HEK293 (cell line): Measurements from ENCODE around the gene LAG3.
A peak's percentile ranks its signal among the peaks of the same experiment; 100 is the strongest.

Experiments used
- EGR2 ChIP-seq: fragments of 450-650 bp; formaldehyde crosslinking; IDR thresholded peaks from 2 replicates; pipeline ENCODE4 v1.5.1; 2016; ENCODE audit warnings: low read depth, missing biosample characterization, missing genetic modification characterization
- GLIS1 ChIP-seq: fragments of 450-650 bp; formaldehyde crosslinking; IDR thresholded peaks from 2 replicates; pipeline ENCODE4 v1.5.1; 2016; ENCODE audit warnings: missing biosample characterization, missing genetic modification characterization
- HOXA7 ChIP-seq: sonication (generic); formaldehyde crosslinking; IDR thresholded peaks from 2 replicates; pipeline ENCODE4 v1.8.1; 2022; ENCODE audit warnings: missing genetic modification reagents, borderline replicate concordance
- OSR2 ChIP-seq: fragments of 450-650 bp; formaldehyde crosslinking; IDR thresholded peaks from 2 replicates; pipeline ENCODE4 v1.5.1; 2016; ENCODE audit warnings: missing biosample characterization, missing genetic modification characterization
- SP3 ChIP-seq: fragments of 450-650 bp; formaldehyde crosslinking; IDR thresholded peaks from 2 replicates; pipeline ENCODE4 v1.5.1; 2016; ENCODE audit warnings: missing biosample characterization, missing genetic modification characterization
- SP7 ChIP-seq: fragments of 450-650 bp; formaldehyde crosslinking; IDR thresholded peaks from 2 replicates; pipeline ENCODE4 v1.5.1; 2016; ENCODE audit warnings: missing biosample characterization, missing genetic modification characterization
- YY2 ChIP-seq: fragments of 450-650 bp; formaldehyde crosslinking; IDR thresholded peaks from 2 replicates; pipeline ENCODE4 v1.5.1; 2016; ENCODE audit warnings: missing biosample characterization, missing genetic modification characterization
- ZIC2 ChIP-seq: fragments of 450-650 bp; formaldehyde crosslinking; IDR thresholded peaks from 2 replicates; pipeline ENCODE4 v1.5.1; 2016; ENCODE audit warnings: missing biosample characterization, missing genetic modification characterization
- ZNF132 ChIP-seq: fragments of 450-650 bp; formaldehyde crosslinking; IDR thresholded peaks from 2 replicates; pipeline ENCODE4 v1.5.1; 2017; ENCODE audit warnings: missing biosample characterization, missing genetic modification characterization, borderline replicate concordance
- ZNF146 ChIP-seq: fragments of 450-650 bp; formaldehyde crosslinking; IDR thresholded peaks from 2 replicates; pipeline ENCODE4 v1.5.1; 2016; ENCODE audit warnings: missing biosample characterization, missing genetic modification characterization
- ZNF175 ChIP-seq: fragments of 450-650 bp; formaldehyde crosslinking; IDR thresholded peaks from 2 replicates; pipeline ENCODE4 v1.5.1; 2016; ENCODE audit warnings: missing biosample characterization, missing genetic modification characterization
- ZNF23 ChIP-seq: fragments of 450-650 bp; formaldehyde crosslinking; IDR thresholded peaks from 2 replicates; pipeline ENCODE4 v1.5.1; 2016; ENCODE audit warnings: missing biosample characterization, missing genetic modification characterization, borderline replicate concordance
- ZNF248 ChIP-seq: fragments of 450-650 bp; formaldehyde crosslinking; IDR thresholded peaks from 2 replicates; pipeline ENCODE4 v1.5.1; 2017; ENCODE audit warnings: missing biosample characterization, missing genetic modification characterization
- ZNF292 ChIP-seq: fragments of 450-650 bp; formaldehyde crosslinking; IDR thresholded peaks from 2 replicates; pipeline ENCODE4 v1.5.1; 2016; ENCODE audit warnings: low read depth, missing biosample characterization, missing genetic modification characterization, borderline replicate concordance
- ZNF350 ChIP-seq: fragments of 450-650 bp; formaldehyde crosslinking; IDR thresholded peaks from 2 replicates; pipeline ENCODE4 v1.5.0; 2017; ENCODE audit warnings: missing biosample characterization, mild to moderate bottlenecking, missing genetic modification characterization
- ZNF473 ChIP-seq: fragments of 450-650 bp; formaldehyde crosslinking; IDR thresholded peaks from 2 replicates; pipeline ENCODE4 v1.5.1; 2017; ENCODE audit warnings: missing biosample characterization, missing genetic modification characterization
- ZNF510 ChIP-seq: fragments of 450-650 bp; formaldehyde crosslinking; IDR thresholded peaks from 2 replicates; pipeline ENCODE4 v1.5.1; 2018; ENCODE audit warnings: mild to moderate bottlenecking, missing genetic modification characterization, missing biosample characterization; ENCODE audit not compliant: insufficient replicate concordance
- ZNF529 ChIP-seq: fragments of 450-650 bp; formaldehyde crosslinking; IDR thresholded peaks from 2 replicates; pipeline ENCODE4 v1.5.1; 2017; ENCODE audit warnings: missing genetic modification characterization, missing biosample characterization; ENCODE audit not compliant: insufficient replicate concordance
- ZNF548 ChIP-seq: fragments of 450-650 bp; formaldehyde crosslinking; IDR thresholded peaks from 2 replicates; pipeline ENCODE4 v1.5.1; 2016; ENCODE audit warnings: missing biosample characterization, missing genetic modification characterization
- ZNF558 ChIP-seq: fragments of 450-650 bp; formaldehyde crosslinking; IDR thresholded peaks from 2 replicates; pipeline ENCODE4 v1.5.1; 2016; ENCODE audit warnings: missing biosample characterization, missing genetic modification characterization
- ZNF571 ChIP-seq: fragments of 450-650 bp; formaldehyde crosslinking; IDR thresholded peaks from 2 replicates; pipeline ENCODE4 v1.5.0; 2017; ENCODE audit warnings: missing biosample characterization, missing genetic modification characterization
- ZNF600 ChIP-seq: fragments of 450-650 bp; formaldehyde crosslinking; IDR thresholded peaks from 2 replicates; pipeline ENCODE4 v1.5.1; 2016; ENCODE audit warnings: missing biosample characterization, missing genetic modification characterization
- ZNF624 ChIP-seq: fragments of 450-650 bp; formaldehyde crosslinking; IDR thresholded peaks from 2 replicates; pipeline ENCODE4 v1.5.1; 2017; ENCODE audit warnings: missing biosample characterization, missing genetic modification characterization
- ZNF660 ChIP-seq: fragments of 450-650 bp; IDR thresholded peaks from 2 replicates; pipeline ENCODE4 v1.5.1; 2018; ENCODE audit warnings: missing biosample characterization, mild to moderate bottlenecking, missing genetic modification characterization
- ZNF701 ChIP-seq: fragments of 450-650 bp; formaldehyde crosslinking; IDR thresholded peaks from 2 replicates; pipeline ENCODE4 v1.5.1; 2016; ENCODE audit warnings: missing biosample characterization, missing genetic modification characterization
- ZNF837 ChIP-seq: fragments of 450-650 bp; formaldehyde crosslinking; IDR thresholded peaks from 2 replicates; pipeline ENCODE4 v1.5.1; 2016; ENCODE audit warnings: missing biosample characterization, missing genetic modification characterization
- TF ChIP-seq, protein P1 (sequence below): fragments of 450-650 bp; formaldehyde crosslinking; IDR thresholded peaks from 2 replicates; pipeline ENCODE4 v1.5.1; 2016; ENCODE audit warnings: missing biosample characterization, missing genetic modification characterization
- TF ChIP-seq, protein P2 (sequence below): fragments of 450-650 bp; formaldehyde crosslinking; IDR thresholded peaks from 2 replicates; pipeline ENCODE4 v1.5.1; 2016; ENCODE audit warnings: missing biosample characterization, missing genetic modification characterization
- TF ChIP-seq, protein P3 (sequence below): fragments of 450-650 bp; formaldehyde crosslinking; IDR thresholded peaks from 2 replicates; pipeline ENCODE4 v1.5.0; 2017; ENCODE audit warnings: missing biosample characterization, missing genetic modification characterization, borderline replicate concordance
- TF ChIP-seq, protein P4 (sequence below): fragments of 450-650 bp; formaldehyde crosslinking; IDR thresholded peaks from 2 replicates; pipeline ENCODE4 v1.5.1; 2016; ENCODE audit warnings: missing biosample characterization, missing genetic modification characterization
- TF ChIP-seq, protein P5 (sequence below): fragments of 450-650 bp; IDR thresholded peaks from 2 replicates; pipeline ENCODE4 v1.5.1; 2018; ENCODE audit warnings: missing biosample characterization, mild to moderate bottlenecking, missing genetic modification characterization
- TF ChIP-seq, protein P6 (sequence below): fragments of 450-650 bp; formaldehyde crosslinking; IDR thresholded peaks from 2 replicates; pipeline ENCODE4 v1.5.1; 2016; ENCODE audit warnings: missing biosample characterization, missing genetic modification characterization

Gene LAG3

DNA sequence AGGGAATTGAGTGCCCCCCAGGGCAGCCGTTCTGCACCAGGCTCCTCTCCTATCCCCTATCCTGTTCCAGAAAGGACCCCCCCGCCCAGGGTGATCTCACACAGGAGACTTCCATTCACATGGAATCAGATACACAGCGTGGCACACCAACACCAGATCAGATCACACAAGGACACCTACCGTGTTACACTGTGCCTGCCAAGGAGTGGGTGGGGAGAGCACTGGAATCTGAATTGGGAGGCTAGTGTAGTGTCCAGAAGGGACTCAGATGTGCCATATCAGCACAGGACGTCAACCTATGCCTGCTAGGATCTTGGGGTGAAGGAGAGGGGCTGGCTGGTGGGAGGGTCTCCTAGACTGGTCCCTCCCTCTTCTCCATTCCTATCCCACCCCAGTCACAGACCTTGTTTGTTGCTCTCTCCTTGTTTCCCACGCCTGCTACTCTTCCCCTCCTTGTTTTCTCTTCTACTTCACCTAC, 3.8 kb upstream of the LAG3 start (continued):
- TF ChIP-seq HOXA7 (CRISPR knock-in tag) (no peak), SP3 (tag by site-specific recombination) (no peak), ZNF473 (tag by site-specific recombination) (no peak), ZNF837 (tag by site-specific recombination) (no peak), ZNF660 (0 out of 2 replicates have a peak, but pooled peaks have one; percentile 26), ZIC2 (peak; percentile 70), ZNF350 (no peak), ZNF292 (no peak), ZNF571 (no peak), SP7 (tag by site-specific recombination) (no peak), ZNF146 (tag by site-specific recombination) (no peak), OSR2 (no peak), ZNF529 (no peak), ZNF132 (tag by site-specific recombination) (no peak), ZNF23 (tag by site-specific recombination) (no peak), GLIS1 (peak; percentile 83), ZNF175 (tag by site-specific recombination) (no peak), ZNF548 (no peak), ZNF600 (tag by site-specific recombination) (peak; percentile 88), ZNF510 (tag by site-specific recombination) (no peak), EGR2 (tag by site-specific recombination) (no peak; the same call in 1 of the 2 replicates), ZNF624 (tag by site-specific recombination) (no peak), ZNF558 (tag by site-specific recombination) (no peak), ZNF701 (tag by site-specific recombination) (no peak), ZNF248 (no peak), YY2 (tag by site-specific recombination) (no peak)
- TF ChIP-seq, protein P1, sequence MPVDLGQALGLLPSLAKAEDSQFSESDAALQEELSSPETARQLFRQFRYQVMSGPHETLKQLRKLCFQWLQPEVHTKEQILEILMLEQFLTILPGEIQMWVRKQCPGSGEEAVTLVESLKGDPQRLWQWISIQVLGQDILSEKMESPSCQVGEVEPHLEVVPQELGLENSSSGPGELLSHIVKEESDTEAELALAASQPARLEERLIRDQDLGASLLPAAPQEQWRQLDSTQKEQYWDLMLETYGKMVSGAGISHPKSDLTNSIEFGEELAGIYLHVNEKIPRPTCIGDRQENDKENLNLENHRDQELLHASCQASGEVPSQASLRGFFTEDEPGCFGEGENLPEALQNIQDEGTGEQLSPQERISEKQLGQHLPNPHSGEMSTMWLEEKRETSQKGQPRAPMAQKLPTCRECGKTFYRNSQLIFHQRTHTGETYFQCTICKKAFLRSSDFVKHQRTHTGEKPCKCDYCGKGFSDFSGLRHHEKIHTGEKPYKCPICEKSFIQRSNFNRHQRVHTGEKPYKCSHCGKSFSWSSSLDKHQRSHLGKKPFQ (tag by site-specific recombination), result peak; percentile 75; the same call in 1 of the 2 replicates
- TF ChIP-seq, protein P2, sequence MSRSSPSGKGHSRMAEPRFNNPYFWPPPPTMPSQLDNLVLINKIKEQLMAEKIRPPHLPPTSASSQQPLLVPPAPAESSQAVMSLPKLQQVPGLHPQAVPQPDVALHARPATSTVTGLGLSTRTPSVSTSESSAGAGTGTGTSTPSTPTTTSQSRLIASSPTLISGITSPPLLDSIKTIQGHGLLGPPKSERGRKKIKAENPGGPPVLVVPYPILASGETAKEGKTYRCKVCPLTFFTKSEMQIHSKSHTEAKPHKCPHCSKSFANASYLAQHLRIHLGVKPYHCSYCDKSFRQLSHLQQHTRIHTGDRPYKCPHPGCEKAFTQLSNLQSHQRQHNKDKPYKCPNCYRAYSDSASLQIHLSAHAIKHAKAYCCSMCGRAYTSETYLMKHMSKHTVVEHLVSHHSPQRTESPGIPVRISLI (tag by site-specific recombination), result no peak
- TF ChIP-seq, protein P3, sequence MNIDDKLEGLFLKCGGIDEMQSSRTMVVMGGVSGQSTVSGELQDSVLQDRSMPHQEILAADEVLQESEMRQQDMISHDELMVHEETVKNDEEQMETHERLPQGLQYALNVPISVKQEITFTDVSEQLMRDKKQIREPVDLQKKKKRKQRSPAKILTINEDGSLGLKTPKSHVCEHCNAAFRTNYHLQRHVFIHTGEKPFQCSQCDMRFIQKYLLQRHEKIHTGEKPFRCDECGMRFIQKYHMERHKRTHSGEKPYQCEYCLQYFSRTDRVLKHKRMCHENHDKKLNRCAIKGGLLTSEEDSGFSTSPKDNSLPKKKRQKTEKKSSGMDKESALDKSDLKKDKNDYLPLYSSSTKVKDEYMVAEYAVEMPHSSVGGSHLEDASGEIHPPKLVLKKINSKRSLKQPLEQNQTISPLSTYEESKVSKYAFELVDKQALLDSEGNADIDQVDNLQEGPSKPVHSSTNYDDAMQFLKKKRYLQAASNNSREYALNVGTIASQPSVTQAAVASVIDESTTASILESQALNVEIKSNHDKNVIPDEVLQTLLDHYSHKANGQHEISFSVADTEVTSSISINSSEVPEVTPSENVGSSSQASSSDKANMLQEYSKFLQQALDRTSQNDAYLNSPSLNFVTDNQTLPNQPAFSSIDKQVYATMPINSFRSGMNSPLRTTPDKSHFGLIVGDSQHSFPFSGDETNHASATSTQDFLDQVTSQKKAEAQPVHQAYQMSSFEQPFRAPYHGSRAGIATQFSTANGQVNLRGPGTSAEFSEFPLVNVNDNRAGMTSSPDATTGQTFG, result no peak
- TF ChIP-seq, protein P4, sequence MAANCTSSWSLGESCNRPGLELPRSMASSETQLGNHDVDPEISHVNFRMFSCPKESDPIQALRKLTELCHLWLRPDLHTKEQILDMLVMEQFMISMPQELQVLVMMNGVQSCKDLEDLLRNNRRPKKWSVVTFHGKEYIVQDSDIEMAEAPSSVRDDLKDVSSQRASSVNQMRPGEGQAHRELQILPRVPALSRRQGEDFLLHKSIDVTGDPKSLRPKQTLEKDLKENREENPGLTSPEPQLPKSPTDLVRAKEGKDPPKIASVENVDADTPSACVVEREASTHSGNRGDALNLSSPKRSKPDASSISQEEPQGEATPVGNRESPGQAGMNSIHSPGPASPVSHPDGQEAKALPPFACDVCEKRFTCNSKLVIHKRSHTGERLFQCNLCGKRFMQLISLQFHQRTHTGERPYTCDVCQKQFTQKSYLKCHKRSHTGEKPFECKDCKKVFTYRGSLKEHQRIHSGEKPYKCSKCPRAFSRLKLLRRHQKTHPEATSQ (tag by site-specific recombination), result no peak
- TF ChIP-seq, protein P5, sequence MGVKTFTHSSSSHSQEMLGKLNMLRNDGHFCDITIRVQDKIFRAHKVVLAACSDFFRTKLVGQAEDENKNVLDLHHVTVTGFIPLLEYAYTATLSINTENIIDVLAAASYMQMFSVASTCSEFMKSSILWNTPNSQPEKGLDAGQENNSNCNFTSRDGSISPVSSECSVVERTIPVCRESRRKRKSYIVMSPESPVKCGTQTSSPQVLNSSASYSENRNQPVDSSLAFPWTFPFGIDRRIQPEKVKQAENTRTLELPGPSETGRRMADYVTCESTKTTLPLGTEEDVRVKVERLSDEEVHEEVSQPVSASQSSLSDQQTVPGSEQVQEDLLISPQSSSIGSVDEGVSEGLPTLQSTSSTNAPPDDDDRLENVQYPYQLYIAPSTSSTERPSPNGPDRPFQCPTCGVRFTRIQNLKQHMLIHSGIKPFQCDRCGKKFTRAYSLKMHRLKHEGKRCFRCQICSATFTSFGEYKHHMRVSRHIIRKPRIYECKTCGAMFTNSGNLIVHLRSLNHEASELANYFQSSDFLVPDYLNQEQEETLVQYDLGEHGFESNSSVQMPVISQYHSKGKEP (tag by site-specific recombination), result no peak
- TF ChIP-seq, protein P6, sequence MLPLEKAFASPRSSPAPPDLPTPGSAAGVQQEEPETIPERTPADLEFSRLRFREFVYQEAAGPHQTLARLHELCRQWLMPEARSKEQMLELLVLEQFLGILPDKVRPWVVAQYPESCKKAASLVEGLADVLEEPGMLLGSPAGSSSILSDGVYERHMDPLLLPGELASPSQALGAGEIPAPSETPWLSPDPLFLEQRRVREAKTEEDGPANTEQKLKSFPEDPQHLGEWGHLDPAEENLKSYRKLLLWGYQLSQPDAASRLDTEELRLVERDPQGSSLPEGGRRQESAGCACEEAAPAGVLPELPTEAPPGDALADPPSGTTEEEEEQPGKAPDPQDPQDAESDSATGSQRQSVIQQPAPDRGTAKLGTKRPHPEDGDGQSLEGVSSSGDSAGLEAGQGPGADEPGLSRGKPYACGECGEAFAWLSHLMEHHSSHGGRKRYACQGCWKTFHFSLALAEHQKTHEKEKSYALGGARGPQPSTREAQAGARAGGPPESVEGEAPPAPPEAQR, result no peak
